ENCODE data around the gene FABP6.

- no peak for TF ChIP-seq ZNF8 (CRISPR knock-in tag; IDR thresholded peaks at IDR 0.05)
- no peak for TF ChIP-seq ZFP3 (CRISPR knock-in tag; IDR thresholded peaks at IDR 0.05)
- TF ChIP-seq OSR1 (CRISPR knock-in tag; IDR thresholded peaks at IDR 0.05), result no peak
- no peak for TF ChIP-seq RARB (CRISPR knock-in tag; IDR thresholded peaks at IDR 0.05)
- no peak for TF ChIP-seq ESRRG (CRISPR knock-in tag; IDR thresholded peaks at IDR 0.05)
- no peak for TF ChIP-seq PATZ1 (CRISPR knock-in tag; IDR thresholded peaks at IDR 0.05; ENCODE audit: borderline replicate concordance)
- TF ChIP-seq ARNTL (CRISPR knock-in tag; IDR thresholded peaks at IDR 0.05; ENCODE audit: borderline replicate concordance, low read depth), result no peak
- TF ChIP-seq BACH2 (CRISPR knock-in tag; IDR thresholded peaks at IDR 0.05; ENCODE audit: borderline replicate concordance), result no peak
- no peak for TF ChIP-seq CREB5 (CRISPR knock-in tag; IDR thresholded peaks at IDR 0.05; ENCODE audit: low read depth)
- no peak for TF ChIP-seq ZC3H10 (CRISPR knock-in tag; IDR thresholded peaks at IDR 0.05)
- TF ChIP-seq POU6F1 (CRISPR knock-in tag; IDR thresholded peaks at IDR 0.05; ENCODE audit: borderline replicate concordance, low read depth), result no peak
- no peak for TF ChIP-seq ZNF565 (CRISPR knock-in tag; conservative IDR thresholded peaks at IDR 0.05; ENCODE audit: low read depth)
Measured at GRCh38 chr5:160230686-160231527, 1.6 kb downstream of the FABP6 start.

Data from SK-N-SH treated with all-trans-retinoic acid at 6 μM for 48 hours (cell line).